Smooth muscle cell (in vitro differentiated cells): ENCODE measurements around the gene TEX101. TPM values are rescaled to one million over a fixed set of nuclear protein-coding genes. Genes with fewer than 3 reads are reported as not detected.
"Not testable (repeated sequence)": the region's sequence is repeated elsewhere in the genome, so short reads cannot be mapped to it uniquely, and the experiment has no call there.

Experiments
- DNase-seq: peaks from one replicate; lab custom pipeline; 2025; ENCODE audit not compliant: unreplicated experiment; lab: John Stamatoyannopoulos, UW
- H2AFZ ChIP-seq: fragments of 200-600 bp; sonication (generic); 2 replicates; pipeline ENCODE4 v1.6.0; 2016; ENCODE audit warnings: antibody characterized with exemption, low read depth, mild to moderate bottlenecking
- H3F3A ChIP-seq: fragments of 200-600 bp; sonication (generic); 2 replicates; pipeline ENCODE4 v1.6.0; 2017; ENCODE audit warnings: antibody characterized with exemption, low read depth
- H3K27ac ChIP-seq: fragments of 200-600 bp; sonication (generic); 2 replicates; pipeline ENCODE4 v1.5.1; 2016; ENCODE audit warnings: low read depth, mild to moderate bottlenecking
- H3K27me3 ChIP-seq: fragments of 200-600 bp; sonication (generic); 2 replicates; pipeline ENCODE4 v1.6.1; 2016; ENCODE audit warnings: low read depth, mild to moderate bottlenecking
- H3K36me3 ChIP-seq: fragments of 200-600 bp; sonication (generic); 2 replicates; pipeline ENCODE4 v1.5.1; 2016; ENCODE audit warnings: low read depth
- H3K4me1 ChIP-seq: fragments of 200-600 bp; sonication (generic); 2 replicates; pipeline ENCODE4 v1.5.1; 2016; ENCODE audit warnings: low read depth
- H3K4me2 ChIP-seq: fragments of 200-600 bp; sonication (generic); 2 replicates; pipeline ENCODE4 v1.6.0; 2016; ENCODE audit warnings: mild to moderate bottlenecking
- H3K4me3 ChIP-seq: fragments of 200-600 bp; sonication (generic); 2 replicates; pipeline ENCODE4 v1.5.1; 2016; ENCODE audit warnings: mild to moderate bottlenecking
- H3K79me2 ChIP-seq: fragments of 200-600 bp; sonication (generic); 2 replicates; pipeline ENCODE4 v1.6.0; 2016; ENCODE audit warnings: low read depth, mild to moderate bottlenecking
- H3K9ac ChIP-seq: fragments of 200-600 bp; sonication (generic); 2 replicates; pipeline ENCODE4 v1.6.0; 2016; ENCODE audit warnings: low read depth
- H3K9me3 ChIP-seq: fragments of 200-600 bp; sonication (generic); replicated peaks from 2 replicates; pipeline ENCODE4 v1.5.1; 2016; ENCODE audit warnings: low read depth
- H4K20me1 ChIP-seq: fragments of 200-600 bp; sonication (generic); 2 replicates; pipeline ENCODE4 v1.6.0; 2016; ENCODE audit warnings: low read depth
- CTCF ChIP-seq: fragments of 200-600 bp; sonication (generic); IDR thresholded peaks from 2 replicates; pipeline ENCODE4 v1.5.1; 2017; ENCODE audit warnings: borderline replicate concordance, mild to moderate bottlenecking, antibody characterized with exemption; ENCODE audit not compliant: insufficient read depth, poor library complexity, severe bottlenecking
- WGBS: methylation state at CpG from one replicate; pipeline ENCODE4 v1.1.7; 2016; ENCODE audit warnings: low lambda C conversion rate; 5-methylcytosine and 5-hydroxymethylcytosine counted together
- polyA plus RNA-seq: library from polyadenylated mRNA; unstranded; fragments of >200 nt; fragmentation: Nextera tagmentation; extraction: Ambion mirVana; gene quantifications from 2 replicates; pipeline ENCODE4 v1.2.1, GENCODE V29; 2016
- total RNA-seq: library from RNA; depleted of rRNA; stranded (reverse); fragments of >200 nt; gene quantifications from 2 replicates; pipeline ENCODE4 v1.2.3, GENCODE V29; 2014

The TEX101 gene
- total and polyA plus RNA-seq, 2 experiments from 2014 or later, result not detected

- H3F3A ChIP-seq, result no peaks in the 10 kb centered on the region
- no peak overlapping the region for H3K4me2 ChIP-seq
- no peaks in the 10 kb centered on the region for H3K4me1 ChIP-seq
- no peaks in the 10 kb centered on the region for H3K79me2 ChIP-seq
- no peaks in the 10 kb centered on the region for H4K20me1 ChIP-seq
- H3K36me3 ChIP-seq, result no peaks in the 10 kb centered on the region
- no peak overlapping the region for H3K27ac ChIP-seq
- H2AFZ ChIP-seq, result no peak overlapping the region
- DNase-seq, result no peak
- WGBS, result 90% methylated on average over 9 of the region's 9 CpGs
- TF ChIP-seq CTCF, result no peak
- H3K4me3 ChIP-seq, result no peak overlapping the region
- no peaks in the 10 kb centered on the region for H3K9me3 ChIP-seq
- H3K27me3 ChIP-seq, result no peaks in the 10 kb centered on the region
- no peak overlapping the region for H3K9ac ChIP-seq
These were observed 16.3 kb downstream of the TEX101 start for GRCh38 chr19:43430976-43431375.

- Histone ChIP-seq H2AFZ (no peak overlapping the region), H3K4me2 (no peak overlapping the region)
- 96% methylated on average over 2 of the region's 2 CpGs for WGBS
These were observed 18.6 kb downstream of the TEX101 start for GRCh38 chr19:43433358-43433673.

GRCh38 chr19:43433689-43434088 lies 19.0 kb downstream of the TEX101 start:
- H3K9me3 ChIP-seq, result no peaks in the 10 kb centered on the region
- H3F3A ChIP-seq, result no peaks in the 10 kb centered on the region
- 92% methylated on average over 6 of the region's 6 CpGs for WGBS
- H2AFZ ChIP-seq, result no peak overlapping the region
- no peaks in the 10 kb centered on the region for H3K79me2 ChIP-seq
- H3K9ac ChIP-seq, result no peak overlapping the region
- no peak overlapping the region for H3K4me2 ChIP-seq
- no peak for DNase-seq
- no peaks in the 10 kb centered on the region for H4K20me1 ChIP-seq
- no peaks in the 10 kb centered on the region for H3K27me3 ChIP-seq
- H3K36me3 ChIP-seq, result no peaks in the 10 kb centered on the region
- H3K4me1 ChIP-seq, result no peaks in the 10 kb centered on the region
- no peak overlapping the region for H3K4me3 ChIP-seq
- no peak overlapping the region for H3K27ac ChIP-seq
- TF ChIP-seq CTCF, result no peak

More at GRCh38 chr19:43433358-43433673, 18.6 kb downstream of the TEX101 start:
- no peak overlapping the region for H3K9ac ChIP-seq
- TF ChIP-seq CTCF, result no peak
- no peaks in the 10 kb centered on the region for H3K36me3 ChIP-seq
- no peaks in the 10 kb centered on the region for H3K9me3 ChIP-seq
- H4K20me1 ChIP-seq, result no peaks in the 10 kb centered on the region
- H3K27me3 ChIP-seq, result no peaks in the 10 kb centered on the region
- H3F3A ChIP-seq, result no peaks in the 10 kb centered on the region
- H3K4me3 ChIP-seq, result no peak overlapping the region
- H3K4me1 ChIP-seq, result no peaks in the 10 kb centered on the region
- H3K27ac ChIP-seq, result no peak overlapping the region
- H3K79me2 ChIP-seq, result no peaks in the 10 kb centered on the region
- DNase-seq, result no peak

- no peak for DNase-seq
- no peak overlapping the region for H3K9ac ChIP-seq
- H3K4me1 ChIP-seq, result no peaks in the 10 kb centered on the region
- no peaks in the 10 kb centered on the region for H3K9me3 ChIP-seq
- no peak overlapping the region for H3K4me3 ChIP-seq
- H2AFZ ChIP-seq, result no peak overlapping the region
- H3K4me2 ChIP-seq, result no peak overlapping the region
- no peaks in the 10 kb centered on the region for H3K27me3 ChIP-seq
- no peaks in the 10 kb centered on the region for H3K79me2 ChIP-seq
- no peak overlapping the region for H3K27ac ChIP-seq
- TF ChIP-seq CTCF, result no peak
- H3F3A ChIP-seq, result no peaks in the 10 kb centered on the region
- 96% methylated on average over 3 of the region's 3 CpGs for WGBS
- no peaks in the 10 kb centered on the region for H3K36me3 ChIP-seq
- no peaks in the 10 kb centered on the region for H4K20me1 ChIP-seq
These were observed 21.1 kb downstream of the TEX101 start for GRCh38 chr19:43435775-43436174.

GRCh38 chr19:43437284-43437683 lies 22.6 kb downstream of the TEX101 start:
- not testable (repeated sequence) for H3K4me2 ChIP-seq, H3K27ac ChIP-seq, H4K20me1 ChIP-seq, H3K36me3 ChIP-seq, H3K27me3 ChIP-seq, H3F3A ChIP-seq, H3K79me2 ChIP-seq, H3K9ac ChIP-seq, H3K4me1 ChIP-seq, H3K9me3 ChIP-seq, H2AFZ ChIP-seq, DNase-seq, H3K4me3 ChIP-seq
- WGBS, result 93% methylated on average over 11 of the region's 11 CpGs
